Inflammatory macrophage (primary cell): ENCODE results near the gene ZBTB39.
"Not testable (repeated sequence)": the region's sequence is repeated elsewhere in the genome, so short reads cannot be mapped to it uniquely, and the experiment has no call there.

ENCODE experiments used
- DNase-seq, 2 donors: peaks; one replicate each; pipeline ENCODE4 v3.0.0-alpha.2; 2020 to 2022

Gene ZBTB39

DNA sequence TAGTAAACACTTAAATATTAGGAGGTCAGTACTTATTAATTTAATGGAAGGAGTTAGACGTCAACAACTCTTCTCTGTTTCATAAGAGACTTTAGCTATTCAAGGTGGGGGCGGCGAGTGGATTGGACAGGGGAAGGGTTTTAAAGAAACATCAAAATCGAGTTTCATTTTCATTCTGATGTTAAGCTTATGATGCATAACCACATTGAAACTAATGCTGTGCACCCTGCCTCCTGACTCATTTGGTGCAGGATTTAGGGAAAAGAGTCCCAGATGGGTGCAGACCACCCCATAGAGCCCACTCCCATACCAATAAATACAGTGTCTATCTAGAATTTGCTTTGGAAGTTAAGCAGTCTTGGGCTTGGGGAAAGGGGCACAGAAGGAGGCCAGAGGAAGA lies 7.4 kb downstream of the ZBTB39 start:
- DNase-seq: no peak

GRCh38 chr12:56998316-56998715 lies 8.0 kb downstream of the ZBTB39 start:
- no peak for DNase-seq

DNA sequence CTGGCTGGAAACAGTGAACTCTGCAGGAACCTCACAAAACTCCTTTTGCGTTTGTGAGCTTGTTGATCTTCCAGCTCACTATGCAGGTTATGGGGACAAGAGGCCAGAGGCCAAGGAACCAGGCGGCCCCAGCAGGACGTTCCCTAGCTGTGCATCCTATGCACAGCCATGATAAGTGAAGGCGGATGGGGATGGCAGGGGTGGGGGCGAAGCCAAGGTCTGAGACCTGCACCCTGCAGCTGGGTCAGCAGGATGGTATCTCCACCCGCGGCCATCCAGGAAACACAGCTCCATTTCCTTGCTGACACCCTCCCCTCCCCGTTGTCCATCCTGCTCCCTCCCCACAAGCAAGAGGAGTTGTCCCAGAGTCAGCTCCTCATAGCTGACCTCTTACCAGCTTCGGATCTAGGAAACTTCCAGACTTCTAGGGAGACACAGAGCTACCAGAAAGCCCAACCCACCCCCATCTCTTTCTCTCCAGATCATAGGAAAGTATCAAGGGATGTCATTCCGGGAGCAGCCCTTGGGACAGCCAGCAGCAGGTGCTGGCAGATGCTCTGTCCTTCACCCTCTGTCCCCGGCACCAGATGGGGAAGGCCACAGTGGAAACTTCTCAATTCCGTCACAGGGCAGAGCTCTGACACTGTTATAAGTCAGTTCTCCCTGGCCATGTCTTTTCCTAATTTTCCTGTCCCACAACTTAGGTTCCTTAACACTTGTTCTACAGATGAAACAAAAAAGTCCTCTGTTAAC lies 9.4 kb downstream of the ZBTB39 start:
- DNase-seq: no peak

DNA sequence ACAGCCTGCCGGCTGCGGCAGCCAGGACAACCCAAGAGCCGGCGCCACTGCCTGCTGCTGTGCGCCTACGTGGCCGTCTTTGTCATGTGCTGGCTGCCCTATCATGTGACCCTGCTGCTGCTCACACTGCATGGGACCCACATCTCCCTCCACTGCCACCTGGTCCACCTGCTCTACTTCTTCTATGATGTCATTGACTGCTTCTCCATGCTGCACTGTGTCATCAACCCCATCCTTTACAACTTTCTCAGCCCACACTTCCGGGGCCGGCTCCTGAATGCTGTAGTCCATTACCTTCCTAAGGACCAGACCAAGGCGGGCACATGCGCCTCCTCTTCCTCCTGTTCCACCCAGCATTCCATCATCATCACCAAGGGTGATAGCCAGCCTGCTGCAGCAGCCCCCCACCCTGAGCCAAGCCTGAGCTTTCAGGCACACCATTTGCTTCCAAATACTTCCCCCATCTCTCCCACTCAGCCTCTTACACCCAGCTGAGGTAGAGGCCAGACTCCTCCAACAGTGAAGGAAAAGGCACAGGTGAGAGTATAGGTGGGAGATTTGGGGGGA lies 10.3 kb downstream of the ZBTB39 start:
- DNase-seq: no peak

DNA sequence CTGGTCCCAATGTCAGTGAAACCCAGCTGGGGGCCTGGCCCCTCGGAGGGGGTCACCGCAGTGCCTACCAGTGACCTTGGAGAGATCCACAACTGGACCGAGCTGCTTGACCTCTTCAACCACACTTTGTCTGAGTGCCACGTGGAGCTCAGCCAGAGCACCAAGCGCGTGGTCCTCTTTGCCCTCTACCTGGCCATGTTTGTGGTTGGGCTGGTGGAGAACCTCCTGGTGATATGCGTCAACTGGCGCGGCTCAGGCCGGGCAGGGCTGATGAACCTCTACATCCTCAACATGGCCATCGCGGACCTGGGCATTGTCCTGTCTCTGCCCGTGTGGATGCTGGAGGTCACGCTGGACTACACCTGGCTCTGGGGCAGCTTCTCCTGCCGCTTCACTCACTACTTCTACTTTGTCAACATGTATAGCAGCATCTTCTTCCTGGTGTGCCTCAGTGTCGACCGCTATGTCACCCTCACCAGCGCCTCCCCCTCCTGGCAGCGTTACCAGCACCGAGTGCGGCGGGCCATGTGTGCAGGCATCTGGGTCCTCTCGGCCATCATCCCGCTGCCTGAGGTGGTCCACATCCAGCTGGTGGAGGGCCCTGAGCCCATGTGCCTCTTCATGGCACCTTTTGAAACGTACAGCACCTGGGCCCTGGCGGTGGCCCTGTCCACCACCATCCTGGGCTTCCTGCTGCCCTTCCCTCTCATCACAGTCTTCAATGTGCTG lies 11.0 kb downstream of the ZBTB39 start:
- DNase-seq: no peak

GRCh38 chr12:56994231-56994746 lies 12.1 kb downstream of the ZBTB39 start:
- no peak for DNase-seq

- DNase-seq: no peak
These were observed 13.0 kb downstream of the ZBTB39 start for GRCh38 chr12:56993346-56993745.

DNA sequence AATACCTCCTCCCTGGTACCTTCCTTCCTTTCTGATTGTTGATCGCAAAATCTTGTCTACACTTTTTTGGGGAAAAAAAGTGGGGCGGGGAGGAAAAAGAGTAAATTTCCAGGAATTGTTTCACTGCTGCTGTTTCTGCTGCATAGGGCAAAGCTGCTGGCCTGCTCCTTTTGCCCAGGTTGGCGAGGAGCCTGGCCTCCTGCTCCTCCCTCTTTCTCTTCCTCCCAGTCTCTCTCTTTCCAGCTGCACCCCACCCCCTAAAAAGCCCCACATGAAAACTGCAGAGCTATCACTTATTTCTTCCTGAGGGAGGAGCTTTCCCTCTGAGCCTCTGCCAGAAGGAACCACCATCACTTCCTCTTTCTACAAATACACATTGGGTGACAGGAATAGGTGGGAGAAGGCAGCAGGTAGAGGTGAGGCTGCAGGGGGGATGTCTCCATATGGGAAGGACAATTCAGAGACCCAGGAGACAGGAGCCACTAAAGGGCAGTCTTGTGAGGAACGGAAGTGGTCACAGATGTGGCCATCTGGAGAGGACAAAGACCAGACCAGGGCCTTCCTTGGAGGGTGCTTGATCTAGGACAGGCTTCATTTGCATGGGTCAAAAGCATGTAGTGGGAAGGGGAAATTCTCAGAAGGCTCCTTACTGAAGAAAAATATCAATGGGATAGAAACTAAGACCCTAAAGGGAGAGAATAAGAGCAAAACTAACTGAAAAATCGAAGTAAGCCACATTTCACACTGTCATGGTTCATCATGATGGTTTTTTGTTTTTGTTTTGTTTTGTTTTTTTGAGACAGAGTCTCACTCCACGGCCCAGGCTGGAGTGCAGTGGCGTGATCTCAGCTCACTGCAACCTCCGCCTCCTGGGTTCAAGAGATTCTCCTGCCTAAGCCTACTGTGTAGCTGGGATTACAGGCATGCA lies 14.8 kb downstream of the ZBTB39 start:
- DNase-seq: peak; percentile 27 to 37

DNA sequence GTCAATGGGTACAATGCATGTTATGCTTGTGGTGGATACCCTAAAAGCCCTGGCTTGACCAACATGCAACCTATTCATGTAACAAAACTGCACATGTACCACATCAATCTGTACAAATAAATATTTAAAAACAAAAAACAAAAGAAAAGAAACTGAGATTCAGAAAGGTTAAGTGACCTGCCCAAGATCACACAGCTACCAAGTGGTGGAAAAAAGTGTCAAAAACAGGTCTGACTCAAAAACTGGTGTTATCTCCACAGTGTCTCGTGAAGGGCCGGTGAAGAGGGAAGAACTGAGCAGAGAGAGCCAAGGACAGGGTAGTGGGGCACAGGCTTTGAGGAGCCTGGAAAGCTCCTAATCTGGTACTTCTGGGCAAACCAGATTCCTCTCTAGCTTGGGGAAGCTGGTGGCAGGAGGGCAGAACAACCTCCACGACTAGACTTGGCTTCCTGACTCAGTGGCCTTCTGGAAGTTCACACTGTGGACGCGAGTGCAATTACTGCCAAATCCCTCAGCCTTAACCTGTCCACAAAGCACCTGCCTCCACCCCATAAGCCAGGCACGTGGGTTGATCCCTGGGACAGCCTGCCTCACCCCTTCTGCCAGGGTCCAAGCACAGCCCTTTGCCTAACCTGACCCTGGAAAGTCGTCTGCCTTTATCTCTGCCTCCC lies 15.6 kb downstream of the ZBTB39 start:
- DNase-seq: no peak

GRCh38 chr12:56989861-56990610 lies 16.3 kb downstream of the ZBTB39 start:
- no peak for DNase-seq

DNA sequence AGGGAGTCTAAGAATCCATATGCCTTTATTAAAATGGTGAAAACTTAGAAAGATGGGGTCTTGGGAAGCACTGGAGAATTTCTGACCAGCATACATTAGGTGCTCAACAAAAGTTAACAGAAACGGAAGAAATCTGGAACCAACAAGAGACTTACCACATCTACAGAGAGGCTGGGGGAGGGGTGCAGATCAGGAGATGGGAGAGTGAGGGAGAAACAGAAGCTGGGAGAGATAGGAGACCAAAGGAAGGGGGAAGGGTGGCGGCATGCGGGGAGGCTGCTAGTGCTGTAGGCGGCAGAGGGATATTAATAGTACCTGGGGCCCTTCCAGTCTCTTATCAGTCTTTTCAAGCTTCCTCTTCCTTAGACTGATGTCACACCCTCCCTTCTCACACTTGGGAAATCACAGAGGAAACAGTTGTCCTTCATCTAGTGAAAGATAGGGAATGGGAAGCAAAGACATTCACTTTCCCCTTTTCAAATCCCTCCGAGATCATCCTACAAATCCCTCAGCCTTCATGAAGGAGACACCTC lies 18.1 kb downstream of the ZBTB39 start:
- DNase-seq: peak; percentile 31 to 52

GRCh38 chr12:56987551-56988053 lies 18.7 kb downstream of the ZBTB39 start:
- peak; percentile 82 to 87 for DNase-seq

DNA sequence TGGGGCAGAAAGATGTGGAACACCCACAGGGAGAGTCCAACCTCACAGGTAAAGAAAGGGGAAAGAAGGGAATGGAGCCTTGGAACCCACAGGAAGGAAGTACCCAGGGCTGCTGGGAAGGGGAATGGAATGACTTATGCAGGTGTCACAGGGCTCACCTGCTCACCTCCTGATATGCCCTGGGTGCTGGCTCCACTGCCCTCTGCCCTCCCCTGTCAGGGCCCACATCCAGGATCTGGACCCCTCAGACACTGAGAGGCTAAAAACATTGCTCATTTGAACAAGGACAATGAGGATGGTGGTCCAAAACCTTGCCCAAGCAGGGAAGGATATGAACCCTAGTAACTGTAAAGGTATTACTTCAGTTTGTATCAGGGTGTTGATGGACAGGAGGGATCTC lies 19.3 kb downstream of the ZBTB39 start:
- DNase-seq: no peak

DNA sequence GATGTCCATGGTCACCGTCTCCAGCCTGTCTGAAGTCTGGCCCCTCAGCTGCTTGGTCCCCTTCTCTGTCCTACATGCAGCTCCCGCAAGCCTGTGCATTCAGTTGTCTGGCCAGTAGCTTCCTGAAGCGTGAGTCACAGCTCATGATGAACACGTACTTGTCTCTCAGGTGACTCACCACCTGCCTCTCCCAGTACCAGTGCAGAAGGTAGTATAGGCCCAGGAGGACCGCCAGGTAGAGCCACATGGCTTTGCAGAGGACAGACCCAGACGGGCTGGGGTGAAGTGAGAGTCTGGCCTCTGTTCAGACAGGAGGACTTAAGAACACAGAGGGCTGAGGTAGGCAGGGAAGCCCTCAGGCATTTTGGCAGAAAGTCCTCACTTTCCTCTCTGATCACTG lies 20.6 kb downstream of the ZBTB39 start:
- DNase-seq: not testable (repeated sequence)

- DNase-seq: no peak
These were observed 23.0 kb downstream of the ZBTB39 start for GRCh38 chr12:56983386-56983785.

- not testable (repeated sequence) for DNase-seq
These were observed 23.6 kb downstream of the ZBTB39 start for GRCh38 chr12:56982578-56983236.

GRCh38 chr12:56980941-56981530 lies 25.3 kb downstream of the ZBTB39 start:
- no peak for DNase-seq

DNA sequence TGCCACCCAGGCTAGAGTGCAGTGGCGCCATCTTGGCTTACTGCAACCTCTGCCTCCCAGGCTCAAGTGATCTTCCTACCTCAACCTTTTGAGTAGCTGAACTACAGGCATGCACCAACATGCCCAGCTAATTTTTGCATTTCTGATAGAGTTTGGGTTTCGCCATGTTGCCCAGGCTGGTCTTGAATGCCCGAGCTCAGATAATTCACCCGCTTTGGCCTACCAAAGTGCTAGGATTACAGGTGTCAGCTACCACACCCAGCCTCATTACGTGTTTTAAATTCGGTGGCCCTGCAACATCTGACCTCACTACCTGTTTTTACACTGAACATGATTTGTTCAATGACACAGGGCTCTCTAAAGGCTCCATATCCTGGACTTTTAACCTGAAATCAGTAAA lies 26.1 kb downstream of the ZBTB39 start:
- no peak for DNase-seq

- no peak for DNase-seq
These were observed 26.7 kb downstream of the ZBTB39 start for GRCh38 chr12:56979628-56980027.
